ENCODE measurements around the gene MFGE8.

MFGE8 gene

GRCh38 chr15:88901508-88902220 is 11.5 kb downstream of the MFGE8 start:
- in situ Hi-C loops (cut with HindIII; ENCODE audit: low pct_unique_long_range_greater_than_20kb, low sequenced_read_pairs) = no loop called here
- DNase-seq (ENCODE audit: low read depth in 1 of 2, low spot score in 1 of 2) = no peak
- no peak for TF ChIP-seq JUND (IDR thresholded peaks at IDR 0.05; ENCODE audit: low read depth)

- no peak for TF ChIP-seq JUND (IDR thresholded peaks at IDR 0.05; ENCODE audit: low read depth)
- in situ Hi-C loops (cut with HindIII; ENCODE audit: low pct_unique_long_range_greater_than_20kb, low sequenced_read_pairs) = no loop called here
- no peak for DNase-seq (ENCODE audit: low read depth in 1 of 2, low spot score in 1 of 2)
These were observed 12.2 kb downstream of the MFGE8 start for GRCh38 chr15:88900982-88901418.

- in situ Hi-C loops (cut with HindIII; ENCODE audit: low pct_unique_long_range_greater_than_20kb, low sequenced_read_pairs) = no loop called here
- TF ChIP-seq JUND (IDR thresholded peaks at IDR 0.05; ENCODE audit: low read depth) = no peak
- no peak for DNase-seq (ENCODE audit: low read depth in 1 of 2, low spot score in 1 of 2)
These were observed 12.7 kb downstream of the MFGE8 start for GRCh38 chr15:88900309-88900981.

- TF ChIP-seq JUND (IDR thresholded peaks at IDR 0.05; ENCODE audit: low read depth) = no peak
- in situ Hi-C loops (cut with HindIII; ENCODE audit: low pct_unique_long_range_greater_than_20kb, low sequenced_read_pairs) = no loop called here
- no peak for DNase-seq (ENCODE audit: low read depth in 1 of 2, low spot score in 1 of 2)
These were observed 13.9 kb downstream of the MFGE8 start for GRCh38 chr15:88899251-88899650.

- in situ Hi-C loops (cut with HindIII; ENCODE audit: low pct_unique_long_range_greater_than_20kb, low sequenced_read_pairs) = no loop called here
- no peak for TF ChIP-seq JUND (IDR thresholded peaks at IDR 0.05; ENCODE audit: low read depth)
- DNase-seq (ENCODE audit: low read depth in 1 of 2, low spot score in 1 of 2) = no peak
These were observed 14.4 kb downstream of the MFGE8 start for GRCh38 chr15:88898736-88899135.

GRCh38 chr15:88897456-88898194 is 15.6 kb downstream of the MFGE8 start:
- DNase-seq (ENCODE audit: low read depth in 1 of 2, low spot score in 1 of 2) = peak; percentile 81 to 83
- no peak for TF ChIP-seq JUND (IDR thresholded peaks at IDR 0.05; ENCODE audit: low read depth)
- in situ Hi-C loops (cut with HindIII; ENCODE audit: low pct_unique_long_range_greater_than_20kb, low sequenced_read_pairs) = no loop called here

GRCh38 chr15:88897142-88897455 is 16.1 kb downstream of the MFGE8 start:
- in situ Hi-C loops (cut with HindIII; ENCODE audit: low pct_unique_long_range_greater_than_20kb, low sequenced_read_pairs) = no loop called here
- TF ChIP-seq JUND (IDR thresholded peaks at IDR 0.05; ENCODE audit: low read depth) = no peak
- no peak for DNase-seq (ENCODE audit: low read depth in 1 of 2, low spot score in 1 of 2)

- TF ChIP-seq JUND (IDR thresholded peaks at IDR 0.05; ENCODE audit: low read depth) = no peak
- in situ Hi-C loops (cut with HindIII; ENCODE audit: low pct_unique_long_range_greater_than_20kb, low sequenced_read_pairs) = no loop called here
- no peak for DNase-seq (ENCODE audit: low read depth in 1 of 2, low spot score in 1 of 2)
These were observed 16.7 kb downstream of the MFGE8 start for GRCh38 chr15:88896333-88897033.

- in situ Hi-C loops (cut with HindIII; ENCODE audit: low pct_unique_long_range_greater_than_20kb, low sequenced_read_pairs) = no loop called here
- DNase-seq (ENCODE audit: low read depth in 1 of 2, low spot score in 1 of 2) = no peak
- no peak for TF ChIP-seq JUND (IDR thresholded peaks at IDR 0.05; ENCODE audit: low read depth)
These were observed 18.1 kb downstream of the MFGE8 start, which contains the start of gene HAPLN3 for GRCh38 chr15:88894819-88895767. Gene HAPLN3 (minus strand): TSS chr15:88895544. CDS start chr15:88887298, 8,246 bp downstream.

GRCh38 chr15:88894348-88894818 is 18.8 kb downstream of the MFGE8 start:
- DNase-seq (ENCODE audit: low read depth in 1 of 2, low spot score in 1 of 2) = peak; percentile 63 to 65
- in situ Hi-C loops (cut with HindIII; ENCODE audit: low pct_unique_long_range_greater_than_20kb, low sequenced_read_pairs) = no loop called here
- no peak for TF ChIP-seq JUND (IDR thresholded peaks at IDR 0.05; ENCODE audit: low read depth)

- in situ Hi-C loops (cut with HindIII; ENCODE audit: low pct_unique_long_range_greater_than_20kb, low sequenced_read_pairs) = no loop called here
- no peak for DNase-seq (ENCODE audit: low read depth in 1 of 2, low spot score in 1 of 2)
- no peak for TF ChIP-seq JUND (IDR thresholded peaks at IDR 0.05; ENCODE audit: low read depth)
These were observed 21.5 kb downstream of the MFGE8 start for GRCh38 chr15:88891540-88892254.

All from T47D (cell line).